Spleen (tissue), 11 donors: Measurements from ENCODE around the gene KRTAP5-7. TPM values are rescaled to one million over a fixed set of nuclear protein-coding genes. Genes with fewer than 3 reads are reported as not detected.

Experiments
- DNase-seq: peaks from one replicate; pipeline ENCODE4 v3.0.0-alpha.2; 2020
- H3K27ac ChIP-seq, 8 donors: fragments of 200-600 bp; sonication (generic) in 7 of 8; 1 replicate in 4 of 8; 2 replicates in 4 of 8; pipeline versions ENCODE4 v1.5.0 to v1.8.0; 2016 to 2021; ENCODE audit warnings: inconsistent platforms in 4 of 8, mild to moderate bottlenecking in 4 of 8, moderate library complexity in 1 of 8
- H3K27me3 ChIP-seq, 7 donors: fragments of 200-600 bp; sonication (generic) in 6 of 7; replicated peaks in 1 of 7; 1 replicate in 4 of 7; 2 replicates in 3 of 7; pipeline versions ENCODE4 v1.5.0 to v1.8.0; 2016 to 2021; ENCODE audit warnings: inconsistent platforms in 3 of 7, mild to moderate bottlenecking in 1 of 7
- H3K36me3 ChIP-seq, 6 donors: fragments of 200-600 bp; sonication (generic) in 5 of 6; 1 replicate in 4 of 6; 2 replicates in 2 of 6; pipeline versions ENCODE4 v1.5.0 to v1.8.0; 2016 to 2021; ENCODE audit warnings: inconsistent platforms in 2 of 6
- H3K4me1 ChIP-seq, 6 donors: fragments of 200-600 bp; sonication (generic) in 5 of 6; 1 replicate in 3 of 6; 2 replicates in 3 of 6; pipeline versions ENCODE4 v1.5.0 to v1.8.0; 2016 to 2021; ENCODE audit warnings: inconsistent platforms in 3 of 6
- H3K4me3 ChIP-seq, 8 donors: fragments of 200-600 bp; sonication (generic) in 7 of 8; 1 replicate in 4 of 8; 2 replicates in 4 of 8; pipeline versions ENCODE4 v1.5.0 to v1.8.0; 2016 to 2021; ENCODE audit warnings: inconsistent platforms in 4 of 8, mild to moderate bottlenecking in 4 of 8, moderate library complexity in 2 of 8
- H3K9me3 ChIP-seq, 8 donors: fragments of 200-600 bp; sonication (generic) in 7 of 8; 1 replicate in 4 of 8; 2 replicates in 4 of 8; pipeline versions ENCODE4 v1.5.0 to v1.8.0; 2016 to 2021; ENCODE audit warnings: inconsistent platforms in 4 of 8
- CTCF ChIP-seq, 11 experiments: fragments of 200-600 bp in 7 of 11; fragments of 450-650 bp in 4 of 11; sonication (generic) in 4 of 11; IDR thresholded peaks in 8 of 11; conservative IDR thresholded peaks in 3 of 11; 1 replicate in 7 of 11; 2 replicates in 4 of 11; pipeline versions ENCODE4 v1.4.0 to v1.8.0; 2016 to 2021; ENCODE audit warnings: antibody characterized with exemption in 11 of 11, inconsistent platforms in 4 of 11, mild to moderate bottlenecking in 1 of 11
- POLR2A ChIP-seq, 3 donors: fragments of 450-650 bp; IDR thresholded peaks; one replicate each; pipeline ENCODE4 v1.5.1; 2017; ENCODE audit warnings: antibody characterized with exemption in 3 of 3, mild to moderate bottlenecking in 1 of 3
- POLR2AphosphoS5 ChIP-seq, 3 donors: sonication (generic); formaldehyde crosslinking; IDR thresholded peaks; one replicate each; pipeline ENCODE4 v1.5.1; 2017; ENCODE audit warnings: antibody characterized with exemption in 3 of 3
- WGBS, 5 donors: extraction: QIAGEN DNeasy Blood & Tissue Kit in 3 of 5; methylation state at CpG; one replicate each; pipeline versions ENCODE4 v1.1.5 to v1.1.7; 2013 to 2018; 5-methylcytosine and 5-hydroxymethylcytosine counted together
- intact Hi-C: fragments of 100-400 bp; cut with DNase I; formaldehyde crosslinking; loops from one replicate; pipeline ENCODE4 v1.15.0; 2023; ENCODE audit warnings: low total_unique reads
- polyA plus RNA-seq, 3 donors: library from polyadenylated mRNA; stranded (reverse); fragments of 200-250 nt; gene quantifications; one replicate each; pipeline ENCODE4 v1.2.1, GENCODE V29; 2013
- total RNA-seq, 7 donors: library from RNA; depleted of rRNA in 3 of 7; stranded (reverse); fragments of >200 nt in 3 of 7; fragmentation: NEBNext Ultra II Directional in 4 of 7; extraction: Animal tissue kit (Norgen Biotek cat#: 25700) in 4 of 7; gene quantifications; one replicate each; pipeline versions ENCODE4 v1.1.0 to v1.2.1, GENCODE V29; 2016 to 2021
- donor health status: healthy with polysubstance abuse.
- donor health status: DM: no; HTN: no; CAD: no; lungs with moderate emphysema.
- donor health status: DM: no; HTN: no; CAD: no.
- donor health status: Bipolar disorder and iron deficiency.
- donor health status: healthy.
- donor health status: DM: no; HTN: no; CAD: no.
- donor health status: DM: yes; HTN: yes; CAD: no.

The KRTAP5-7 gene
- total and polyA plus RNA-seq, 10 donors: 0.13 to 0.72 (median 0.53) TPM; not detected in 6

GRCh38 chr11:71482216-71482615, 44.9 kb upstream of the KRTAP5-7 start:
- H3K27me3 ChIP-seq: no peaks in the 10 kb centered on the region

GRCh38 chr11:71482746-71483364, 44.2 kb upstream of the KRTAP5-7 start:
- H3K27ac ChIP-seq: no peak overlapping the region
- peak; percentile 36 for DNase-seq
- intact Hi-C loops: no loop called here
- no peak for TF ChIP-seq POLR2A (IDR thresholded peaks at IDR 0.05)
- no peak for TF ChIP-seq POLR2AphosphoS5 (IDR thresholded peaks at IDR 0.05)
- TF ChIP-seq CTCF (IDR thresholded peaks at IDR 0.05 in 8 of 11, conservative IDR thresholded peaks at IDR 0.05 in 3 of 11): no peak
- 93 to 98% (median 97%) methylated on average over 13 of the region's 13 CpGs for WGBS, 5 donors
- H3K9me3 ChIP-seq: no peaks in the 10 kb centered on the region
- H3K36me3 ChIP-seq: peaks cover 0 to 100% (median 85%) of the 10 kb centered on the region in 6 donors
- no peak overlapping the region for H3K4me3 ChIP-seq
- H3K4me1 ChIP-seq: peaks cover 0 to 13% (median 7%) of the 10 kb centered on the region in 6 donors
- no peaks in the 10 kb centered on the region for H3K27me3 ChIP-seq

More at GRCh38 chr11:71482216-71482615, 44.9 kb upstream of the KRTAP5-7 start:
- Histone ChIP-seq H3K4me1 (peaks cover 0 to 17% (median 7%) of the 10 kb centered on the region in 6 donors), H3K9me3 (no peaks in the 10 kb centered on the region), H3K27ac (no peak overlapping the region), H3K4me3 (no peak overlapping the region), H3K36me3 (peaks cover 0 to 100% (median 90%) of the 10 kb centered on the region in 6 donors)
- TF ChIP-seq POLR2AphosphoS5 (IDR thresholded peaks at IDR 0.05): no peak
- no peak for TF ChIP-seq CTCF (IDR thresholded peaks at IDR 0.05 in 8 of 11, conservative IDR thresholded peaks at IDR 0.05 in 3 of 11)
- no peak for TF ChIP-seq POLR2A (IDR thresholded peaks at IDR 0.05)
- DNase-seq: peak; percentile 51
- WGBS, 5 donors: 93 to 99% (median 98%) methylated on average over 11 to 18 of the region's 18 CpGs
- intact Hi-C loops: no loop called here

- TF ChIP-seq POLR2AphosphoS5 (IDR thresholded peaks at IDR 0.05) (no peak), CTCF (IDR thresholded peaks at IDR 0.05 in 8 of 11, conservative IDR thresholded peaks at IDR 0.05 in 3 of 11) (no peak), POLR2A (IDR thresholded peaks at IDR 0.05) (no peak)
- no peak for DNase-seq
- no peak overlapping the region for H3K27ac ChIP-seq
- H3K9me3 ChIP-seq: no peaks in the 10 kb centered on the region
- 91 to 99% (median 96%) methylated on average over 6 of the region's 6 CpGs for WGBS, 5 donors
- intact Hi-C loops: no loop called here
- no peaks in the 10 kb centered on the region for H3K27me3 ChIP-seq
- H3K4me3 ChIP-seq: no peak overlapping the region
- H3K4me1 ChIP-seq: peaks cover 0 to 13% (median 6%) of the 10 kb centered on the region in 6 donors
- H3K36me3 ChIP-seq: peaks cover 0 to 100% (median 81%) of the 10 kb centered on the region in 6 donors
Measured at GRCh38 chr11:71483692-71484091, 43.4 kb upstream of the KRTAP5-7 start.

GRCh38 chr11:71484248-71485062, 42.6 kb upstream of the KRTAP5-7 start:
- 92 to 95% (median 94%) methylated on average over 19 to 23 of the region's 23 CpGs for WGBS, 5 donors
- Histone ChIP-seq H3K4me1 (peaks cover 0 to 18% (median 12%) of the 10 kb centered on the region in 6 donors), H3K4me3 (no peak overlapping the region), H3K27me3 (no peaks in the 10 kb centered on the region), H3K36me3 (peaks cover 0 to 100% (median 76%) of the 10 kb centered on the region in 6 donors), H3K27ac (no peak overlapping the region), H3K9me3 (no peaks in the 10 kb centered on the region)
- intact Hi-C loops: no loop called here
- peak in 1 of 3 donors; percentile 43 for TF ChIP-seq POLR2AphosphoS5 (IDR thresholded peaks at IDR 0.05)
- TF ChIP-seq POLR2A (IDR thresholded peaks at IDR 0.05): no peak
- peak; percentile 59 for DNase-seq
